HepG2 (cell line): ENCODE measurements around the gene SLC25A47. TPM values are rescaled to one million over a fixed set of nuclear protein-coding genes. Genes with fewer than 3 reads are reported as not detected.

Experiments
- ATF6 ChIP-seq: sonication (generic); formaldehyde crosslinking; conservative IDR thresholded peaks from 2 replicates; pipeline ENCODE4 v1.4.0; 2020; ENCODE audit warnings: missing genetic modification reagents
- CBX1 ChIP-seq: IDR thresholded peaks from one replicate; pipeline ENCODE4 v1.6.1; 2016; ENCODE audit warnings: antibody characterized with exemption, low read depth
- CCAR2 ChIP-seq: fragments of 200-400 bp; formaldehyde crosslinking; optimal IDR thresholded peaks from 2 replicates; pipeline ENCODE3; 2018; ENCODE audit warnings: low read depth, mild to moderate bottlenecking, low read length, moderate library complexity
- DMTF1 ChIP-seq: sonication (generic); formaldehyde crosslinking; IDR thresholded peaks from 2 replicates; pipeline ENCODE4 v1.4.0; 2020; ENCODE audit warnings: mild to moderate bottlenecking, missing genetic modification reagents
- HOXD1 ChIP-seq: sonication (generic); formaldehyde crosslinking; IDR thresholded peaks from 2 replicates; pipeline ENCODE4 v1.5.0; 2020; ENCODE audit warnings: missing genetic modification reagents
- PAWR ChIP-seq: sonication (generic); formaldehyde crosslinking; IDR thresholded peaks from 2 replicates; pipeline ENCODE4 v1.4.0; 2020; ENCODE audit warnings: missing genetic modification reagents, mild to moderate bottlenecking, borderline replicate concordance
- REL ChIP-seq: sonication (generic); formaldehyde crosslinking; conservative IDR thresholded peaks from 2 replicates; pipeline ENCODE4 v1.8.0; 2022; ENCODE audit warnings: mild to moderate bottlenecking, missing genetic modification reagents, moderate library complexity
- SRSF4 ChIP-seq: fragments of 200-400 bp; formaldehyde crosslinking; IDR thresholded peaks from one replicate; pipeline ENCODE4 v1.6.1; 2018; ENCODE audit warnings: mild to moderate bottlenecking, low read depth, low read length, moderate library complexity; ENCODE audit not compliant: poor library complexity, severe bottlenecking
- STAG1 ChIP-seq: sonication (generic); formaldehyde crosslinking; IDR thresholded peaks from 2 replicates; pipeline ENCODE4 v1.4.0; 2020; ENCODE audit warnings: missing genetic modification reagents
- TBP ChIP-seq: sonication (generic); formaldehyde crosslinking; IDR thresholded peaks from 2 replicates; pipeline ENCODE4 v1.5.0; 2020; ENCODE audit warnings: missing genetic modification reagents
- TCF7 ChIP-seq: sonication (generic); IDR thresholded peaks from 2 replicates; pipeline ENCODE4 v1.6.1; 2016; ENCODE audit warnings: antibody characterized with exemption, low read depth
- ZFP62 ChIP-seq: sonication (generic); formaldehyde crosslinking; IDR thresholded peaks from 2 replicates; pipeline ENCODE4 v1.4.0; 2020; ENCODE audit warnings: missing genetic modification reagents
- ZNF142 ChIP-seq: sonication (generic); formaldehyde crosslinking; IDR thresholded peaks from 2 replicates; pipeline ENCODE4 v1.4.0; 2020; ENCODE audit warnings: missing genetic modification reagents
- ZNF317 ChIP-seq: sonication (generic); formaldehyde crosslinking; IDR thresholded peaks from 2 replicates; pipeline ENCODE4 v1.5.0; 2020; ENCODE audit warnings: mild to moderate bottlenecking, missing genetic modification reagents
- ZNF362 ChIP-seq: sonication (generic); formaldehyde crosslinking; IDR thresholded peaks from 2 replicates; pipeline ENCODE4 v1.4.0; 2020; ENCODE audit warnings: missing genetic modification reagents, mild to moderate bottlenecking, borderline replicate concordance
- ZNF556 ChIP-seq: sonication (generic); formaldehyde crosslinking; IDR thresholded peaks from 2 replicates; pipeline ENCODE4 v1.4.0; 2020; ENCODE audit warnings: mild to moderate bottlenecking, missing genetic modification reagents, borderline replicate concordance
- polyA plus RNA-seq, 8 experiments: library from polyadenylated mRNA; depleted of rRNA in 3 of 8; stranded (reverse) in 7 of 8; unstranded in 1 of 8; fragments of >200 nt; fragmentation: Illumina TruSeq in 4 of 8; extraction: Trizol in 4 of 8; gene quantifications; 2 replicates each; pipeline versions ENCODE4 v1.2.1 to v1.2.3, GENCODE V29; 2011 to 2016; ENCODE audit warnings: low read depth in 4 of 8, missing spikeins in 1 of 8, mixed read lengths in 1 of 8; ENCODE audit not compliant: insufficient read depth in 1 of 8
- total RNA-seq, 5 experiments: library from RNA; depleted of rRNA; stranded (reverse); fragments of >200 nt; fragmentation: Illumina TruSeq; extraction: Trizol; gene quantifications; 2 replicates each; pipeline ENCODE4 v1.2.3, GENCODE V29; 2016; ENCODE audit warnings: low read depth in 1 of 5

The SLC25A47 gene
- total and polyA plus RNA-seq, 2 of the 13 experiments (the other 11 are each of a cell fraction or from before 2014, with no cell fraction given), result 1.0 to 1.7 TPM

- no peak for TF ChIP-seq ATF6 (CRISPR knock-in tag)
- no peak for TF ChIP-seq REL (CRISPR knock-in tag)
- TF ChIP-seq PAWR (CRISPR knock-in tag), result no peak
- no peak for TF ChIP-seq DMTF1
- no peak for TF ChIP-seq ZNF362 (CRISPR knock-in tag)
- no peak for TF ChIP-seq ZNF142 (CRISPR knock-in tag)
- 0 out of 2 replicates have a peak, but pooled peaks have one; percentile 26 for TF ChIP-seq HOXD1
- TF ChIP-seq CBX1, result peak; percentile 94
- peak; percentile 75; the same call in 1 of the 2 replicates for TF ChIP-seq ZNF556 (CRISPR knock-in tag)
- TF ChIP-seq SRSF4, result no peak
- no peak for TF ChIP-seq ZNF317
- 0 out of 2 replicates have a peak, but pooled peaks have one; percentile 8 for TF ChIP-seq STAG1 (CRISPR knock-in tag)
- 0 out of 2 replicates have a peak, but pooled peaks have one; percentile 15 for TF ChIP-seq ZFP62 (CRISPR knock-in tag)
- 0 out of 2 replicates have a peak, but pooled peaks have one; percentile 38 for TF ChIP-seq TBP (CRISPR knock-in tag)
- no peak for TF ChIP-seq TCF7
- TF ChIP-seq CCAR2, result no peak
Observed at GRCh38 chr14:100375963-100376735, 53.0 kb downstream of the SLC25A47 start, which contains the start of gene WDR25 (continued).
